Chondrocyte (in vitro differentiated cells): Measurements from ENCODE around the gene ARAF. TPM values are rescaled to one million over a fixed set of nuclear protein-coding genes. Genes with fewer than 3 reads are reported as not detected.
A peak's percentile ranks its signal among the peaks of the same experiment; 100 is the strongest.
"Not testable (repeated sequence)": the region's sequence is repeated elsewhere in the genome, so short reads cannot be mapped to it uniquely, and the experiment has no call there.

Source experiments
- DNase-seq: peaks from one replicate; pipeline ENCODE4 v3.0.0; 2021; ENCODE audit warnings: mixed read lengths, low spot score
- H3K27ac Mint-ChIP-seq: one replicate; pipeline ENCODE4 v1.8.0; 2021; ENCODE audit warnings: mild to moderate bottlenecking, moderate library complexity, mixed read lengths; ENCODE audit not compliant: unreplicated experiment
- H3K27me3 Mint-ChIP-seq: 2 replicates; pipeline ENCODE4 v1.8.0; 2021; ENCODE audit warnings: low read depth, mixed read lengths
- H3K36me3 Mint-ChIP-seq: 2 replicates; pipeline ENCODE4 v1.8.0; 2021; ENCODE audit warnings: low read depth, mixed read lengths
- H3K4me1 Mint-ChIP-seq: 2 replicates; pipeline ENCODE4 v1.8.0; 2021; ENCODE audit warnings: low read depth, mild to moderate bottlenecking, mixed read lengths
- H3K4me3 Mint-ChIP-seq: one replicate; pipeline ENCODE4 v1.8.0; 2021; ENCODE audit warnings: mild to moderate bottlenecking, moderate library complexity, mixed read lengths; ENCODE audit not compliant: unreplicated experiment
- H3K9me3 Mint-ChIP-seq: 2 replicates; pipeline ENCODE4 v1.8.0; 2021; ENCODE audit warnings: low read depth, mixed read lengths
- CTCF ChIP-seq: fragments of 200-600 bp; sonication (generic); IDR thresholded peaks from 2 replicates; pipeline ENCODE4 v1.5.0; 2021; ENCODE audit warnings: antibody characterized with exemption, mild to moderate bottlenecking, moderate library complexity
- total RNA-seq: library from RNA; stranded (reverse); gene quantifications from 3 replicates; pipeline ENCODE4 v1.2.1, GENCODE V29; 2021

ARAF gene
- total RNA-seq, 1 donor from 2014 or later = 61.9 TPM

- no peak for TF ChIP-seq CTCF
- H3K36me3 Mint-ChIP-seq = peaks cover 9% of the 10 kb centered on the region
- DNase-seq = no peak
- H3K27ac Mint-ChIP-seq = peak overlapping the region; percentile 84
- peaks cover 16% of the 10 kb centered on the region for H3K4me1 Mint-ChIP-seq
- no peak overlapping the region for H3K4me3 Mint-ChIP-seq
- H3K9me3 Mint-ChIP-seq = peaks cover 32% of the 10 kb centered on the region
- H3K27me3 Mint-ChIP-seq = no peaks in the 10 kb centered on the region
Measured at GRCh38 chrX:47596256-47596655, 35.3 kb downstream of the ARAF start.

GRCh38 chrX:47597222-47597621, 36.2 kb downstream of the ARAF start:
- peaks cover 32% of the 10 kb centered on the region for H3K9me3 Mint-ChIP-seq
- H3K27ac Mint-ChIP-seq = no peak overlapping the region
- peaks cover 9% of the 10 kb centered on the region for H3K36me3 Mint-ChIP-seq
- H3K4me3 Mint-ChIP-seq = no peak overlapping the region
- H3K27me3 Mint-ChIP-seq = no peaks in the 10 kb centered on the region
- TF ChIP-seq CTCF = no peak
- H3K4me1 Mint-ChIP-seq = peaks cover 16% of the 10 kb centered on the region
- DNase-seq = no peak

GRCh38 chrX:47603125-47603524, 42.1 kb downstream of the ARAF start:
- not testable (repeated sequence) for DNase-seq, H3K36me3 Mint-ChIP-seq, H3K27ac Mint-ChIP-seq

GRCh38 chrX:47605024-47605423, 44.0 kb downstream of the ARAF start:
- H3K9me3 Mint-ChIP-seq = peaks cover 11% of the 10 kb centered on the region

More at GRCh38 chrX:47603125-47603524, 42.1 kb downstream of the ARAF start:
- H3K4me1 Mint-ChIP-seq, H3K27me3 Mint-ChIP-seq, H3K4me3 Mint-ChIP-seq: not testable (repeated sequence)
- H3K9me3 Mint-ChIP-seq = peaks cover 17% of the 10 kb centered on the region

GRCh38 chrX:47607091-47607490, 46.1 kb downstream of the ARAF start:
- no peaks in the 10 kb centered on the region for H3K27me3 Mint-ChIP-seq
- H3K36me3 Mint-ChIP-seq = no peaks in the 10 kb centered on the region
- peaks cover 3% of the 10 kb centered on the region for H3K4me1 Mint-ChIP-seq
- H3K9me3 Mint-ChIP-seq = peaks cover 5% of the 10 kb centered on the region
- no peak for TF ChIP-seq CTCF
- DNase-seq = no peak
- H3K4me3 Mint-ChIP-seq = no peak overlapping the region
- no peak overlapping the region for H3K27ac Mint-ChIP-seq

More at GRCh38 chrX:47605024-47605423, 44.0 kb downstream of the ARAF start:
- Mint-ChIP-seq H3K4me3 (no peak overlapping the region), H3K27ac (no peak overlapping the region), H3K27me3 (no peaks in the 10 kb centered on the region), H3K4me1 (peaks cover 3% of the 10 kb centered on the region), H3K36me3 (peaks cover 4% of the 10 kb centered on the region)
- TF ChIP-seq CTCF = no peak
- DNase-seq = no peak

GRCh38 chrX:47608130-47608810, 47.3 kb downstream of the ARAF start:
- peaks cover 3% of the 10 kb centered on the region for H3K4me1 Mint-ChIP-seq
- DNase-seq = no peak
- no peaks in the 10 kb centered on the region for H3K27me3 Mint-ChIP-seq
- H3K27ac Mint-ChIP-seq = no peak overlapping the region
- TF ChIP-seq CTCF = no peak
- H3K4me3 Mint-ChIP-seq = no peak overlapping the region
- peaks cover 9% of the 10 kb centered on the region for H3K9me3 Mint-ChIP-seq
- H3K36me3 Mint-ChIP-seq = no peaks in the 10 kb centered on the region
